Osteoblast (primary cell): ENCODE data around the gene GP9. TPM values are rescaled to one million over a fixed set of nuclear protein-coding genes. Genes with fewer than 3 reads are reported as not detected.

Source experiments
- DNase-seq: peaks from one replicate; pipeline ENCODE4 v3.0.0; 2011; ENCODE audit warnings: low spot score, mixed read lengths; ENCODE audit not compliant: insufficient read length; ENCODE audit errors: missing footprints
- H2AFZ ChIP-seq: 2 replicates; pipeline ENCODE4 v1.6.0; 2011; ENCODE audit warnings: mild to moderate bottlenecking, low read length
- H3K27ac ChIP-seq: 2 replicates; pipeline ENCODE4 v1.5.1; 2011; ENCODE audit warnings: mild to moderate bottlenecking, low read depth, low read length, moderate library complexity
- H3K27me3 ChIP-seq: 2 replicates; pipeline ENCODE4 v1.6.0; 2012; ENCODE audit warnings: mild to moderate bottlenecking, control low read depth, inconsistent platforms, low read length, moderate library complexity; ENCODE audit not compliant: insufficient read depth
- H3K36me3 ChIP-seq: 2 replicates; pipeline ENCODE4 v1.5.1; 2011; ENCODE audit warnings: mild to moderate bottlenecking, low read length, control low read depth, moderate library complexity; ENCODE audit not compliant: insufficient read depth
- H3K4me1 ChIP-seq: 2 replicates; pipeline ENCODE4 v1.5.1; 2011; ENCODE audit warnings: mild to moderate bottlenecking, low read length, control low read depth, moderate library complexity; ENCODE audit not compliant: insufficient read depth
- H3K4me2 ChIP-seq: 2 replicates; pipeline ENCODE4 v1.6.0; 2011; ENCODE audit warnings: mild to moderate bottlenecking, low read length; ENCODE audit not compliant: insufficient read depth
- H3K4me3 ChIP-seq: fragments of 200-600 bp; sonication (generic); 3 replicates; pipeline ENCODE4 v1.5.1; 2012; ENCODE audit warnings: mild to moderate bottlenecking, low read length, inconsistent platforms; ENCODE audit not compliant: insufficient read depth
- H3K79me2 ChIP-seq: 2 replicates; pipeline ENCODE4 v1.6.0; 2012; ENCODE audit warnings: mild to moderate bottlenecking, low read length, control low read depth, inconsistent platforms; ENCODE audit not compliant: insufficient read depth
- H3K9me3 ChIP-seq: 2 replicates; pipeline ENCODE4 v1.5.1; 2011; ENCODE audit warnings: low read depth, low read length, control low read depth
- H4K20me1 ChIP-seq: 2 replicates; pipeline ENCODE4 v1.6.0; 2012; ENCODE audit warnings: mild to moderate bottlenecking, low read length, control low read depth; ENCODE audit not compliant: insufficient read depth
- CTCF ChIP-seq: IDR thresholded peaks from 2 replicates; pipeline ENCODE4 v1.5.1; 2011; ENCODE audit warnings: mild to moderate bottlenecking, low read depth, low read length, moderate library complexity; ENCODE audit errors: extremely low read depth
- total RNA-seq: library from RNA; depleted of rRNA; stranded (reverse); fragments of >200 nt; gene quantifications from 2 replicates; pipeline ENCODE4 v1.2.3, GENCODE V29; 2012

GP9 gene
- total RNA-seq, 1 donor = not detected

GRCh38 chr3:129056451-129057173 lies 4.0 kb upstream of the GP9 start:
- TF ChIP-seq CTCF = no peak
- H3K79me2 ChIP-seq = no peaks in the 10 kb centered on the region

GRCh38 chr3:129057249-129057648 lies 3.3 kb upstream of the GP9 start:
- no peaks in the 10 kb centered on the region for H3K36me3 ChIP-seq
- H3K4me2 ChIP-seq = no peak overlapping the region
- DNase-seq = no peak
- H4K20me1 ChIP-seq = no peaks in the 10 kb centered on the region
- no peaks in the 10 kb centered on the region for H3K4me1 ChIP-seq
- no peak for TF ChIP-seq CTCF
- H3K27me3 ChIP-seq = peaks cover 5% of the 10 kb centered on the region
- H3K79me2 ChIP-seq = no peaks in the 10 kb centered on the region
- no peaks in the 10 kb centered on the region for H3K9me3 ChIP-seq
- H3K27ac ChIP-seq = no peak overlapping the region
- no peak overlapping the region for H3K4me3 ChIP-seq
- H2AFZ ChIP-seq = no peak overlapping the region

More at GRCh38 chr3:129056451-129057173, 4.0 kb upstream of the GP9 start:
- H3K4me2 ChIP-seq = no peak overlapping the region
- H3K9me3 ChIP-seq = no peaks in the 10 kb centered on the region
- no peaks in the 10 kb centered on the region for H3K36me3 ChIP-seq
- no peak overlapping the region for H2AFZ ChIP-seq
- H3K27ac ChIP-seq = no peak overlapping the region
- H3K27me3 ChIP-seq = peaks cover 5% of the 10 kb centered on the region
- no peaks in the 10 kb centered on the region for H4K20me1 ChIP-seq
- H3K4me1 ChIP-seq = no peaks in the 10 kb centered on the region
- no peak for DNase-seq
- H3K4me3 ChIP-seq = no peak overlapping the region

- peaks cover 5% of the 10 kb centered on the region for H3K27me3 ChIP-seq
- no peaks in the 10 kb centered on the region for H4K20me1 ChIP-seq
- H3K79me2 ChIP-seq = no peaks in the 10 kb centered on the region
- no peaks in the 10 kb centered on the region for H3K4me1 ChIP-seq
- H3K4me3 ChIP-seq = no peak overlapping the region
- no peak overlapping the region for H2AFZ ChIP-seq
- no peak for TF ChIP-seq CTCF
- no peaks in the 10 kb centered on the region for H3K9me3 ChIP-seq
- H3K27ac ChIP-seq = no peak overlapping the region
- no peak overlapping the region for H3K4me2 ChIP-seq
- peak; percentile 71 for DNase-seq
- no peaks in the 10 kb centered on the region for H3K36me3 ChIP-seq
Measured at GRCh38 chr3:129058441-129059200, 2.0 kb upstream of the GP9 start.

- H3K27me3 ChIP-seq = peaks cover 5% of the 10 kb centered on the region
- H3K4me3 ChIP-seq = no peak overlapping the region
- no peak overlapping the region for H2AFZ ChIP-seq
- H3K4me2 ChIP-seq = no peak overlapping the region
- no peaks in the 10 kb centered on the region for H3K4me1 ChIP-seq
- H4K20me1 ChIP-seq = no peaks in the 10 kb centered on the region
- no peaks in the 10 kb centered on the region for H3K79me2 ChIP-seq
- no peak overlapping the region for H3K27ac ChIP-seq
- H3K9me3 ChIP-seq = no peaks in the 10 kb centered on the region
- no peak for TF ChIP-seq CTCF
- no peaks in the 10 kb centered on the region for H3K36me3 ChIP-seq
- peak; percentile 75 for DNase-seq
Measured at GRCh38 chr3:129059311-129059958, 1.1 kb upstream of the GP9 start.
